Testis (tissue), 3 donors: ENCODE measurements around the gene MCOLN1. TPM values are rescaled to one million over a fixed set of nuclear protein-coding genes. Genes with fewer than 3 reads are reported as not detected.

ENCODE experiments used
- DNase-seq: peaks from one replicate; pipeline ENCODE4 v3.0.0-alpha.2; 2019
- H3K27ac ChIP-seq, 2 donors: fragments of 200-600 bp; sonication (generic); one replicate each; pipeline ENCODE4 v1.5.1; 2019
- H3K27me3 ChIP-seq: fragments of 200-600 bp; sonication (generic); one replicate; pipeline ENCODE4 v1.5.1; 2019
- H3K36me3 ChIP-seq: fragments of 200-600 bp; sonication (generic); one replicate; pipeline ENCODE4 v1.5.1; 2017; ENCODE audit warnings: low read depth; ENCODE audit errors: missing control alignments
- H3K4me1 ChIP-seq: fragments of 200-600 bp; sonication (generic); one replicate; pipeline ENCODE4 v1.5.1; 2019
- H3K4me3 ChIP-seq, 2 donors: fragments of 200-600 bp; sonication (generic); one replicate each; pipeline ENCODE4 v1.5.1; 2017 to 2019
- H3K9me3 ChIP-seq: fragments of 200-600 bp; sonication (generic); one replicate; pipeline ENCODE4 v1.5.1; 2017
- CTCF ChIP-seq, 3 experiments: fragments of 450-650 bp in 2 of 3; fragments of 200-600 bp in 1 of 3; sonication (generic) in 1 of 3; IDR thresholded peaks; one replicate each; pipeline ENCODE4 v1.5.1; 2016 to 2019; ENCODE audit warnings: antibody characterized with exemption in 3 of 3, mild to moderate bottlenecking in 2 of 3, moderate library complexity in 1 of 3
- POLR2A ChIP-seq: fragments of 450-650 bp; IDR thresholded peaks from one replicate; pipeline ENCODE4 v1.6.1; 2017; ENCODE audit warnings: antibody characterized with exemption, mild to moderate bottlenecking, moderate library complexity
- WGBS, 2 donors: methylation state at CpG; one replicate each; pipeline ENCODE4 v1.1.5; 2018; 5-methylcytosine and 5-hydroxymethylcytosine counted together
- intact Hi-C: fragments of 100-400 bp; cut with DNase I; formaldehyde crosslinking; loops from one replicate; pipeline ENCODE4 v1.15.1; 2023; ENCODE audit warnings: low total_unique reads
- polyA plus RNA-seq: library from polyadenylated mRNA; stranded (reverse); fragments of 350-450 nt; fragmentation: Illumina TruSeq; extraction: RNeasy Lipid Tissue Mini Kit (QIAGEN cat#74804); gene quantifications from one replicate; pipeline ENCODE4 v1.2.3, GENCODE V29; 2014; ENCODE audit warnings: low read depth, low replicate concordance; ENCODE audit not compliant: insufficient read depth
- total RNA-seq, 2 donors: library from RNA; depleted of rRNA; stranded (reverse); fragments of >200 nt; gene quantifications; one replicate each; pipeline ENCODE4 v1.2.3, GENCODE V29; 2016

The MCOLN1 gene
- total and polyA plus RNA-seq, 3 donors from 2014 or later: 15.2 to 26.9 (median 17.7) TPM

GRCh38 chr19:7480970-7481255 is 41.5 kb upstream of the MCOLN1 start:
- Histone ChIP-seq H3K27ac (peak overlapping the region; percentile 6 to 71), H3K4me3 (no peak overlapping the region), H3K4me1 (peaks cover 23% of the 10 kb centered on the region), H3K9me3 (no peaks in the 10 kb centered on the region), H3K36me3 (no peaks in the 10 kb centered on the region), H3K27me3 (no peaks in the 10 kb centered on the region)
- no peak for DNase-seq
- intact Hi-C loops: no loop called here
- TF ChIP-seq CTCF (IDR thresholded peaks at IDR 0.05) (no peak), POLR2A (no peak)
- WGBS, 2 donors: 79 to 81% methylated on average over 7 of the region's 7 CpGs

DNA sequence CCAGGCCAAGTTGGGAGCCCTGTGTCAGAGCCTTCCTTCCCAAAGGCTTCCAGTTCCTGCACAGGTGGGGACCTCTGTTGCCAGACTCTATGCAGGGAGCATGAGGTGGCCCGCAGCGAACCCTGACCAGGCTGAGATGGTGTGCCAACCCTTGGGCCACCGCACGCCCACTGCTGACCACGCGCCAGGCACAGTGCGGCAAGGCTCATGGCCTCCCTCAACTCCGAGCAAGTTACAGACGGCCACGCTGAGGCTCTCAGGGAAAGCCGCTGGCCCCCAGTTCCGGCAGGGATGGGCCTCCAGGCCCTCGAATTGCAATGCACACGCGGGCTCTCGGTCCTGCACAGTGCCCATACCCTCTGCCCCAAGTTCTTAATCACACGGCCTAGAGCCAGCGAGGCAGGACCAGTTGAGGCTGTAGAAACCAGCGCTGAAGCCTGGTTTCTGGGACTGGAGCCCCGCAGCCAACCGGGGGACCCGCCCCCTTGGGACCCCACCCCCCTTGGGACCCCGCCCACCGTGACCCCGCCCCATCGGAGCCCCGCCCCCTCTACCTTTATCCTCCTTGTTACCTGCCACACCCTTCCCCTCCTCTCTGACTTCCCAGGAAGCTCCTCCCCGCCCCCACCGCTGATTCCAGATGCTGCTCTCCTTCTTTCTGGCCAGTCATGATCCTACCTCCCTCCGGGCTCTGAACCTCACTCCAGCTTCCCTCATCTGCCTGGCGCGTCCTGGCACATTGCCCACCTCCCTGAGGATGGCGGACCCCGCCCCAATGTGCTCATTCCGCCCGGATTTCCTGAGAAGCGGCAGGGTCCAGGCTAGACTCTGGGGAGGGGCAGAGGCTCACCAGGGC is 39.6 kb upstream of the MCOLN1 start:
- H3K27ac ChIP-seq: no peak overlapping the region
- intact Hi-C loops: no loop called here
- peak; percentile 41 for DNase-seq

GRCh38 chr19:7483720-7484201 is 38.7 kb upstream of the MCOLN1 start:
- Histone ChIP-seq H3K27ac (no peak overlapping the region), H3K4me1 (peaks cover 29% of the 10 kb centered on the region), H3K4me3 (no peak overlapping the region), H3K9me3 (no peaks in the 10 kb centered on the region), H3K36me3 (no peaks in the 10 kb centered on the region), H3K27me3 (no peaks in the 10 kb centered on the region)
- DNase-seq: no peak
- 60 to 65% methylated on average over 16 to 17 of the region's 17 CpGs for WGBS, 2 donors
- intact Hi-C loops: no loop called here
- TF ChIP-seq CTCF (IDR thresholded peaks at IDR 0.05) (no peak), POLR2A (no peak)

More for the DNA sequence above, 39.6 kb upstream of the MCOLN1 start:
- no peaks in the 10 kb centered on the region for H3K27me3 ChIP-seq
- H3K36me3 ChIP-seq: no peaks in the 10 kb centered on the region
- TF ChIP-seq POLR2A: no peak
- TF ChIP-seq CTCF (IDR thresholded peaks at IDR 0.05): no peak
- 31 to 33% methylated on average over 22 to 37 of the region's 37 CpGs for WGBS, 2 donors
- peaks cover 23% of the 10 kb centered on the region for H3K4me1 ChIP-seq
- H3K4me3 ChIP-seq: peak overlapping the region in 1 of 2 donors; percentile 20
- H3K9me3 ChIP-seq: no peaks in the 10 kb centered on the region

DNA sequence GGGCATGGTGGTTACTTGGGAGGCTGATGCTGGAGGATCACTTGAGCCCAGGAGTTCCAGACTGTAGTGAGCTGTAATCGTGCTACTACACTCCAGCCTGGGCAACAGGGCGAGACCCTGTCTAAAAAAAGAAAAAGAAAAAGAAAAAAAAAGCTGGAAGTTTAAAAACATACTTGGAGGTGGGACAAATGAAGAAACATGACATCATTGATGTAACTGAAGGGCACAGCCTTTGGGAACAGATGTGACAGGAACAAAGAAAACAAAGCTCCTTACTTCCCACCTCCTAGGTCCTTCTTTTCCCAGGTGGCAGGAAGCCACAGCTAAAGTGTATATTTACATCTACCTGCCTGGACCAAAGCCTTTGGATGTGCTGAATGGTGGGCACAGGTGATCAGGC is 35.5 kb upstream of the MCOLN1 start:
- WGBS, 2 donors: 70 to 73% methylated on average over 2 of the region's 2 CpGs
- H3K4me1 ChIP-seq: peaks cover 20% of the 10 kb centered on the region
- intact Hi-C loops: no loop called here
- DNase-seq: no peak
- H3K4me3 ChIP-seq: no peak overlapping the region
- no peaks in the 10 kb centered on the region for H3K36me3 ChIP-seq
- TF ChIP-seq CTCF (IDR thresholded peaks at IDR 0.05) (no peak), POLR2A (no peak)
- H3K27me3 ChIP-seq: no peaks in the 10 kb centered on the region
- no peak overlapping the region for H3K27ac ChIP-seq
- H3K9me3 ChIP-seq: no peaks in the 10 kb centered on the region
